ENCODE measurements around the gene MRPL12. TPM values are rescaled to one million over a fixed set of nuclear protein-coding genes. Genes with fewer than 3 reads are reported as not detected.

MRPL12 gene
- total and polyA plus RNA-seq, 2 of the 13 experiments (the other 11 are each of a cell fraction or from before 2014, with no cell fraction given): 39.1 to 94.1 TPM

DNA sequence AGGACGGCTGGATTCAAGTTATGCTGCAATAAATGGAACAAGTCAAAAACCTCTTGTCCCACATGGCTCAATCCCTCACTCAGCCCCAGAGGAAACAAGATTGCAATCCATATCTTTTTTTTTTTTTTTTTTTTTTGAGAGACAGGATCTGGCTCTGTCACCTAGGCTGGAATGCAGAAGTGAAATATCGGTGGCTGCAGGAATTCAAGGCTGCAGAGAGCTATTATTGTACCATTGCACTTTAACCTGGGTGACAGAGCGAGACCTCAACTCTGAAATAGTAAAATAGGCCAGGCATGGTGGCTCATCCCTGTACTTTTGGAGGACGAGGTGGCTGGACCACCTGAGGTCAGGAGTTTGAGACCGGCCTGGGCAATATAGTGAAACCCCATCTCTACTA is 44.1 kb upstream of the MRPL12 start (continued):
- TF ChIP-seq ASH2L (IDR thresholded peaks at IDR 0.05; ENCODE audit: insufficient read length, low read depth, low read length) (peak; percentile 52), TEAD3 (CRISPR knock-in tag; optimal IDR thresholded peaks at IDR 0.05; ENCODE audit: borderline replicate concordance) (peak; percentile 96), HNF4A (CRISPR knock-in tag; IDR thresholded peaks at IDR 0.05) (peak; percentile 79), MIXL1 (CRISPR knock-in tag; IDR thresholded peaks at IDR 0.05) (peak; percentile 45; the same call in 1 of the 2 replicates), SALL1 (CRISPR knock-in tag; IDR thresholded peaks at IDR 0.05) (peak; percentile 40; the same call in 1 of the 2 replicates), ZNF263 (CRISPR knock-in tag; IDR thresholded peaks at IDR 0.05) (peak; percentile 44; the same call in 1 of the 2 replicates), SOX6 (IDR thresholded peaks at IDR 0.05) (no peak), SOX6 (CRISPR knock-in tag; IDR thresholded peaks at IDR 0.05) (0 out of 2 replicates have a peak, but pooled peaks have one; percentile 15), ATF1 (CRISPR knock-in tag; IDR thresholded peaks at IDR 0.05) (no peak), SAP130 (CRISPR knock-in tag; IDR thresholded peaks at IDR 0.05; ENCODE audit: low read depth) (peak; percentile 45; the same call in 1 of the 2 replicates), ZNF850 (CRISPR knock-in tag; conservative IDR thresholded peaks at IDR 0.05) (no peak), PCBP1 (IDR thresholded peaks at IDR 0.05; ENCODE audit: borderline replicate concordance, low read depth, low read length) (no peak), RARA (CRISPR knock-in tag; IDR thresholded peaks at IDR 0.05) (peak; percentile 62), SOX13 (IDR thresholded peaks at IDR 0.05) (no peak), SOX13 (CRISPR knock-in tag; conservative IDR thresholded peaks at IDR 0.05 in 1 of 2, IDR thresholded peaks at IDR 0.05 in 1 of 2) (0 out of 4 replicates have a peak, but pooled peaks of 1 of the 2 experiments have one; percentile 26), MEF2D (CRISPR knock-in tag; IDR thresholded peaks at IDR 0.05) (peak; percentile 87), RXRB (CRISPR knock-in tag; IDR thresholded peaks at IDR 0.05; ENCODE audit: borderline replicate concordance) (peak; percentile 43; the same call in 1 of the 2 replicates), LCORL (IDR thresholded peaks at IDR 0.05) (no peak), LCORL (CRISPR knock-in tag; IDR thresholded peaks at IDR 0.05) (peak; percentile 78; the same call in 1 of the 2 replicates), KDM6A (CRISPR knock-in tag; IDR thresholded peaks at IDR 0.05; ENCODE audit: low read depth) (0 out of 2 replicates have a peak, but pooled peaks have one; percentile 22), TBL1XR1 (IDR thresholded peaks at IDR 0.05; ENCODE audit: borderline replicate concordance, low read length, partially characterized antibody) (peak; percentile 67), EP300 (IDR thresholded peaks at IDR 0.05; ENCODE audit: low read depth in 2 of 2, low read length in 2 of 2) (peak in 1 of 2 experiments; percentile 12; a peak in 1 of 4 replicates), EP300 (CRISPR knock-in tag; IDR thresholded peaks at IDR 0.05; ENCODE audit: borderline replicate concordance) (no peak), ZNF441 (CRISPR knock-in tag; IDR thresholded peaks at IDR 0.05; ENCODE audit: borderline replicate concordance) (peak; percentile 63; the same call in 1 of the 2 replicates), MEIS1 (CRISPR knock-in tag; IDR thresholded peaks at IDR 0.05; ENCODE audit: borderline replicate concordance) (0 out of 2 replicates have a peak, but pooled peaks have one; percentile 33)
- TF ChIP-seq, protein P1, sequence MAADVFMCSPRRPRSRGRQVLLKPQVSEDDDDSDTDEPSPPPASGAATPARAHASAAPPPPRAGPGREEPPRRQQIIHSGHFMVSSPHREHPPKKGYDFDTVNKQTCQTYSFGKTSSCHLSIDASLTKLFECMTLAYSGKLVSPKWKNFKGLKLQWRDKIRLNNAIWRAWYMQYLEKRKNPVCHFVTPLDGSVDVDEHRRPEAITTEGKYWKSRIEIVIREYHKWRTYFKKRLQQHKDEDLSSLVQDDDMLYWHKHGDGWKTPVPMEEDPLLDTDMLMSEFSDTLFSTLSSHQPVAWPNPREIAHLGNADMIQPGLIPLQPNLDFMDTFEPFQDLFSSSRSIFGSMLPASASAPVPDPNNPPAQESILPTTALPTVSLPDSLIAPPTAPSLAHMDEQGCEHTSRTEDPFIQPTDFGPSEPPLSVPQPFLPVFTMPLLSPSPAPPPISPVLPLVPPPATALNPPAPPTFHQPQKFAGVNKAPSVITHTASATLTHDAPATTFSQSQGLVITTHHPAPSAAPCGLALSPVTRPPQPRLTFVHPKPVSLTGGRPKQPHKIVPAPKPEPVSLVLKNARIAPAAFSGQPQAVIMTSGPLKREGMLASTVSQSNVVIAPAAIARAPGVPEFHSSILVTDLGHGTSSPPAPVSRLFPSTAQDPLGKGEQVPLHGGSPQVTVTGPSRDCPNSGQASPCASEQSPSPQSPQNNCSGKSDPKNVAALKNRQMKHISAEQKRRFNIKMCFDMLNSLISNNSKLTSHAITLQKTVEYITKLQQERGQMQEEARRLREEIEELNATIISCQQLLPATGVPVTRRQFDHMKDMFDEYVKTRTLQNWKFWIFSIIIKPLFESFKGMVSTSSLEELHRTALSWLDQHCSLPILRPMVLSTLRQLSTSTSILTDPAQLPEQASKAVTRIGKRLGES (CRISPR knock-in tag; IDR thresholded peaks at IDR 0.05; ENCODE audit: borderline replicate concordance): no peak
- TF ChIP-seq, protein P2, sequence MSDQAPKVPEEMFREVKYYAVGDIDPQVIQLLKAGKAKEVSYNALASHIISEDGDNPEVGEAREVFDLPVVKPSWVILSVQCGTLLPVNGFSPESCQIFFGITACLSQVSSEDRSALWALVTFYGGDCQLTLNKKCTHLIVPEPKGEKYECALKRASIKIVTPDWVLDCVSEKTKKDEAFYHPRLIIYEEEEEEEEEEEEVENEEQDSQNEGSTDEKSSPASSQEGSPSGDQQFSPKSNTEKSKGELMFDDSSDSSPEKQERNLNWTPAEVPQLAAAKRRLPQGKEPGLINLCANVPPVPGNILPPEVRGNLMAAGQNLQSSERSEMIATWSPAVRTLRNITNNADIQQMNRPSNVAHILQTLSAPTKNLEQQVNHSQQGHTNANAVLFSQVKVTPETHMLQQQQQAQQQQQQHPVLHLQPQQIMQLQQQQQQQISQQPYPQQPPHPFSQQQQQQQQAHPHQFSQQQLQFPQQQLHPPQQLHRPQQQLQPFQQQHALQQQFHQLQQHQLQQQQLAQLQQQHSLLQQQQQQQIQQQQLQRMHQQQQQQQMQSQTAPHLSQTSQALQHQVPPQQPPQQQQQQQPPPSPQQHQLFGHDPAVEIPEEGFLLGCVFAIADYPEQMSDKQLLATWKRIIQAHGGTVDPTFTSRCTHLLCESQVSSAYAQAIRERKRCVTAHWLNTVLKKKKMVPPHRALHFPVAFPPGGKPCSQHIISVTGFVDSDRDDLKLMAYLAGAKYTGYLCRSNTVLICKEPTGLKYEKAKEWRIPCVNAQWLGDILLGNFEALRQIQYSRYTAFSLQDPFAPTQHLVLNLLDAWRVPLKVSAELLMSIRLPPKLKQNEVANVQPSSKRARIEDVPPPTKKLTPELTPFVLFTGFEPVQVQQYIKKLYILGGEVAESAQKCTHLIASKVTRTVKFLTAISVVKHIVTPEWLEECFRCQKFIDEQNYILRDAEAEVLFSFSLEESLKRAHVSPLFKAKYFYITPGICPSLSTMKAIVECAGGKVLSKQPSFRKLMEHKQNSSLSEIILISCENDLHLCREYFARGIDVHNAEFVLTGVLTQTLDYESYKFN (CRISPR knock-in tag; conservative IDR thresholded peaks at IDR 0.05): peak; percentile 76

Measured in HepG2 (cell line).